Breast epithelium (tissue), 3 donors: ENCODE data around the gene MAP6.

Experiments used
- CTCF ChIP-seq, 3 donors: fragments of 450-650 bp; IDR thresholded peaks; one replicate each; pipeline ENCODE4 v1.5.1; 2016 to 2017; ENCODE audit warnings: antibody characterized with exemption in 3 of 3, mild to moderate bottlenecking in 3 of 3, moderate library complexity in 3 of 3
- POLR2A ChIP-seq: fragments of 450-650 bp; IDR thresholded peaks from one replicate; pipeline ENCODE4 v1.6.1; 2016; ENCODE audit warnings: antibody characterized with exemption, mild to moderate bottlenecking, moderate library complexity
- POLR2AphosphoS5 ChIP-seq, 3 donors: sonication (generic); formaldehyde crosslinking; IDR thresholded peaks; one replicate each; pipeline ENCODE4 v1.6.1; 2017; ENCODE audit warnings: antibody characterized with exemption in 3 of 3

- no peak for TF ChIP-seq CTCF (IDR thresholded peaks at IDR 0.05)
- no peak for TF ChIP-seq POLR2A
- TF ChIP-seq POLR2AphosphoS5 (IDR thresholded peaks at IDR 0.05), result no peak
These were observed 82.4 kb downstream of the MAP6 start for GRCh38 chr11:75586395-75586794.
